ENCODE results near the gene CCR9.

GRCh38 chr3:45940004-45940780, 53.8 kb downstream of the CCR9 start:
- TF ChIP-seq TAF1 (IDR thresholded peaks at IDR 0.05; ENCODE audit: low read depth) (no peak), YY1 (IDR thresholded peaks at IDR 0.05; ENCODE audit: low read depth) (no peak), TCF12 (IDR thresholded peaks at IDR 0.05; ENCODE audit: low read depth) (no peak), ZBTB7A (IDR thresholded peaks at IDR 0.05; ENCODE audit: low read depth) (no peak), RAD21 (IDR thresholded peaks at IDR 0.05; ENCODE audit: low read depth) (no peak), NFIC (IDR thresholded peaks at IDR 0.05) (no peak)
- TF ChIP-seq, protein P1, sequence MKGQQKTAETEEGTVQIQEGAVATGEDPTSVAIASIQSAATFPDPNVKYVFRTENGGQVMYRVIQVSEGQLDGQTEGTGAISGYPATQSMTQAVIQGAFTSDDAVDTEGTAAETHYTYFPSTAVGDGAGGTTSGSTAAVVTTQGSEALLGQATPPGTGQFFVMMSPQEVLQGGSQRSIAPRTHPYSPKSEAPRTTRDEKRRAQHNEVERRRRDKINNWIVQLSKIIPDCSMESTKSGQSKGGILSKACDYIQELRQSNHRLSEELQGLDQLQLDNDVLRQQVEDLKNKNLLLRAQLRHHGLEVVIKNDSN (IDR thresholded peaks at IDR 0.05): no peak
- TF ChIP-seq, protein P2, sequence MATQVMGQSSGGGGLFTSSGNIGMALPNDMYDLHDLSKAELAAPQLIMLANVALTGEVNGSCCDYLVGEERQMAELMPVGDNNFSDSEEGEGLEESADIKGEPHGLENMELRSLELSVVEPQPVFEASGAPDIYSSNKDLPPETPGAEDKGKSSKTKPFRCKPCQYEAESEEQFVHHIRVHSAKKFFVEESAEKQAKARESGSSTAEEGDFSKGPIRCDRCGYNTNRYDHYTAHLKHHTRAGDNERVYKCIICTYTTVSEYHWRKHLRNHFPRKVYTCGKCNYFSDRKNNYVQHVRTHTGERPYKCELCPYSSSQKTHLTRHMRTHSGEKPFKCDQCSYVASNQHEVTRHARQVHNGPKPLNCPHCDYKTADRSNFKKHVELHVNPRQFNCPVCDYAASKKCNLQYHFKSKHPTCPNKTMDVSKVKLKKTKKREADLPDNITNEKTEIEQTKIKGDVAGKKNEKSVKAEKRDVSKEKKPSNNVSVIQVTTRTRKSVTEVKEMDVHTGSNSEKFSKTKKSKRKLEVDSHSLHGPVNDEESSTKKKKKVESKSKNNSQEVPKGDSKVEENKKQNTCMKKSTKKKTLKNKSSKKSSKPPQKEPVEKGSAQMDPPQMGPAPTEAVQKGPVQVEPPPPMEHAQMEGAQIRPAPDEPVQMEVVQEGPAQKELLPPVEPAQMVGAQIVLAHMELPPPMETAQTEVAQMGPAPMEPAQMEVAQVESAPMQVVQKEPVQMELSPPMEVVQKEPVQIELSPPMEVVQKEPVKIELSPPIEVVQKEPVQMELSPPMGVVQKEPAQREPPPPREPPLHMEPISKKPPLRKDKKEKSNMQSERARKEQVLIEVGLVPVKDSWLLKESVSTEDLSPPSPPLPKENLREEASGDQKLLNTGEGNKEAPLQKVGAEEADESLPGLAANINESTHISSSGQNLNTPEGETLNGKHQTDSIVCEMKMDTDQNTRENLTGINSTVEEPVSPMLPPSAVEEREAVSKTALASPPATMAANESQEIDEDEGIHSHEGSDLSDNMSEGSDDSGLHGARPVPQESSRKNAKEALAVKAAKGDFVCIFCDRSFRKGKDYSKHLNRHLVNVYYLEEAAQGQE (IDR thresholded peaks at IDR 0.05; ENCODE audit: low read depth): no peak
- TF ChIP-seq, protein P3, sequence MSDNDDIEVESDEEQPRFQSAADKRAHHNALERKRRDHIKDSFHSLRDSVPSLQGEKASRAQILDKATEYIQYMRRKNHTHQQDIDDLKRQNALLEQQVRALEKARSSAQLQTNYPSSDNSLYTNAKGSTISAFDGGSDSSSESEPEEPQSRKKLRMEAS (IDR thresholded peaks at IDR 0.05): no peak
